H4 (cell line): ENCODE measurements around the gene DLGAP3. TPM values are rescaled to one million over a fixed set of nuclear protein-coding genes. Genes with fewer than 3 reads are reported as not detected.

ENCODE experiments used
- DNase-seq: peaks from one replicate; pipeline ENCODE4 v3.0.0-alpha.2; 2015; ENCODE audit warnings: low spot score
- total RNA-seq: library from RNA; depleted of rRNA; stranded (reverse); fragments of >200 nt; shearing (Covaris generic); gene quantifications from 2 replicates; pipeline ENCODE4 v1.2.3, GENCODE V29; 2014

DLGAP3 gene
- total RNA-seq, 1 experiment from 2014 or later: 0.04 TPM

DNA sequence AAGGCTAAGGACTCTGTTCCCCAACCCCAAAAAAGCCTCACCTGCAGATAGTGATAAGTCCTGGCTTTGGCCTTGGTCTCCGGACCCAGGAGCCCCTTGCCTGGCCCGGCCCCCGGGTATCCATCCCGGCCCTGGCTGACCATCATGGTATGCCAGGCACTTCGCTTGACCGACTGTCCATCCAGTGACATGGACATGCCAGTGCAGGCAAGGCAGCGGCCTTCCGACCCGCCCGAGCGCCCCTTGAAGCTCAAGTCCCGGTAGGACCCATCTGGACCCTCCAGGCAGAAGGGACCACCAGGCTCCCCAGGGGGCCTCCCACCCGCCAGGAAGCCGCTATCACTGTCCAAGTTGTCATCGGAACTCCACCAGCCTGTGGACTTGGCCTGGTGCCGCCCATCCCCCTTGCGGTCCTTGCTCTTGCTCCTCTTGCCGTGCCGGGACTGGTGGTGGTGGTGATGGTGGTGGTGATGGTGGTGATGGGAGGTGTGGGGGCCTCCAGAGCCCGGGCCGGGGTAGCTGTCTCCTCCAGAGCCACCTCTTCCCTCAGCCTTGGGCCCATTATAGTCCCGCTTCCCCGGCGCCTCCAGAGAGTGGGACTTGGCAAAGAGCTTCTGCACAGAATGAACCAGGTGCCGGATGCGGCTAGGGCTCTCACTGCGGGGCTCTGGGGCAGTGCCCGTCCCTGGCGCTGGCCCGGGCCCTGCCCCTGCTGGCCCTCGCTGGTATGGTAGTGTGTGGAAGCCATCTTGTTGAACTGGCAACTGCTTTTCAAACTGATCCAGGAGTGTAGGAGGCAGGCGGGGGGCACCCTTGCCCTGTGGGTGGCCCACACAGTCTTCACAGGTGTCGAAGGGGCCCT is 25.0 kb downstream of the DLGAP3 start:
- DNase-seq: no peak

GRCh38 chr1:34901919-34902318 is 27.5 kb downstream of the DLGAP3 start:
- DNase-seq: no peak

GRCh38 chr1:34900775-34901502 is 28.5 kb downstream of the DLGAP3 start:
- DNase-seq: no peak

DNA sequence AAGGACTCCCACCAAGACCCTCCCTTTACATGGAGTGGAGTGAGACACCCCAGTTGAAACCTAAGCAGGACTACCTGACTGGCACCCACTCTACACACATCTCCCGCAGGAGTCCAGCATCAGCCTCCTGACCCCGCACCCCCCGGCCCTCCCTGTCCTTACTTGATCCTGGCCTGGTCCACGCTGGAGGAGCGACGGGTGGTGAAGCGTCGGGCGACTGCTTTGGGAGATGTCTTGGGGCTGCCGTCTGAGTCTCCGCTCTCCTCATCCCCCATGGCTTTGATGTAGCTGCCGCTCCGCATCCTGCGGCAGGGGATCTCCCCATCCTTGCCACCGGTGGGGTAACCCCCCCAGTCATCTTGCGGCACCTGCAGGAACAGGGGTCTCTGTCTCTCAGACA is 29.5 kb downstream of the DLGAP3 start:
- no peak for DNase-seq

- DNase-seq: no peak
Observed at GRCh38 chr1:34899471-34899870, 30.0 kb downstream of the DLGAP3 start.

DNA sequence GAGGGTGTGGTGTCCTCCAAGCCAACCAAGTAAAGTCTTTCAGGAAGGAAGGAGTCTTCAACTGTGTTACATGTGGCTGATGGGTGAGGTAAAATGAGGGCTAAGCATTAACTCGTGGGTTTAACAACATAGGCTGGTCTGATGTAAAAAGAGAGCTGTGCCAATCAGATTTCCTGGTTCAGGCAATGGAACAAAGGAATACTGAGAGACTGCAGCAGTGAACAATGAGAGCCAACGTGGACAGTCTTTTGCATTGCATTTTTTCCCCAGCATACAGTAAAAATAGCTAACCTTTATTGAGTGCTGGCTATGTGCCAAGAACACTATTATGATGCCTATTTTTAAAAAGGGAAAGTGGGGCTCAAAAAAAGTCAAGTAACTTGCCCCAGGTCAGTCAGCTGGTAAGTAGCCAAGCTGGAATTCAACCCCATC is 31.1 kb downstream of the DLGAP3 start:
- DNase-seq: no peak

DNA sequence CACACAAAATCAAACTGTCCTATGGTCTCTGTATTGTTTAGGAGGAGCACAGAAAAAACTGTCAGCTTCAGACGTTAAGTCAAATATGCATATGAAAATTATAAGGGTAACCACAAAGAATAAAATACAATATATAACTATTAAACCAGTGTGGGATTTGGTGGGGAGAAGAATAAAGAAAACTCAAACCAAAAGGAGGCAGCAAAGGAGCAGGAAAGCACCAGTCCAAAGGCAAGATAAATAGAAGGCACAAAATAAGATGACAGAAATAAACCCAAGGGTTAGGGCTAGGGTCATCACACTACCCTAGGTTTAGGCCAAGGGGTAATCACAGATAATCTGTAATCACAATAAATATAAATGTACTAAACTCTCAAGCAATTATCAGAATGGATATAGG is 32.8 kb downstream of the DLGAP3 start:
- no peak for DNase-seq

DNA sequence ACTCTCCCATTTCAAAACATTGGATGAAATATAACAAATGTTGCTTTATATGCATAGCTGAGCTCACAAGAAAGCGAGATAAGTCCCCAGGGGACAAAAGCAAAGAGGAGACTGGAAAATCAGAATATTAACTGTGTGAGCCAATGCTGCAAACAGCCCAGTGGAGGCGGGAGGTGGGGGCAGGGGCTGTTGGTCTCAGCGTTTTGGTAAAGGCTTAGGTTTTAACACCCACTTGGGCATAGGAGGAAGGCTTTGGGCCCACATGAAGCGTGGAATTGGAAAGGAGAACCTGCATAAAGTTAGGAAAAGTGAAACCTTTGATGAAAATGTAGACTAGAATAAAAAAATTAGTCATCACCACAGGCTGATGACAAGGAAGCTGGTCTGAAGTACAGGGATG is 39.7 kb downstream of the DLGAP3 start:
- no peak for DNase-seq

- no peak for DNase-seq
Observed at GRCh38 chr1:34887593-34887992, 41.9 kb downstream of the DLGAP3 start.

GRCh38 chr1:34885405-34886247 is 43.8 kb downstream of the DLGAP3 start:
- DNase-seq: no peak

- no peak for DNase-seq
Observed at GRCh38 chr1:34884961-34885360, 44.5 kb downstream of the DLGAP3 start.

GRCh38 chr1:34884536-34884935 is 44.9 kb downstream of the DLGAP3 start:
- DNase-seq: no peak

- DNase-seq: no peak
Observed at GRCh38 chr1:34879230-34879629, 50.2 kb downstream of the DLGAP3 start.

- DNase-seq: no peak
Observed at GRCh38 chr1:34876406-34876805, 53.0 kb downstream of the DLGAP3 start.

- DNase-seq: no peak
Observed at GRCh38 chr1:34874296-34874952, 55.0 kb downstream of the DLGAP3 start.

- no peak for DNase-seq
Observed at GRCh38 chr1:34872133-34872503, 57.3 kb downstream of the DLGAP3 start.

DNA sequence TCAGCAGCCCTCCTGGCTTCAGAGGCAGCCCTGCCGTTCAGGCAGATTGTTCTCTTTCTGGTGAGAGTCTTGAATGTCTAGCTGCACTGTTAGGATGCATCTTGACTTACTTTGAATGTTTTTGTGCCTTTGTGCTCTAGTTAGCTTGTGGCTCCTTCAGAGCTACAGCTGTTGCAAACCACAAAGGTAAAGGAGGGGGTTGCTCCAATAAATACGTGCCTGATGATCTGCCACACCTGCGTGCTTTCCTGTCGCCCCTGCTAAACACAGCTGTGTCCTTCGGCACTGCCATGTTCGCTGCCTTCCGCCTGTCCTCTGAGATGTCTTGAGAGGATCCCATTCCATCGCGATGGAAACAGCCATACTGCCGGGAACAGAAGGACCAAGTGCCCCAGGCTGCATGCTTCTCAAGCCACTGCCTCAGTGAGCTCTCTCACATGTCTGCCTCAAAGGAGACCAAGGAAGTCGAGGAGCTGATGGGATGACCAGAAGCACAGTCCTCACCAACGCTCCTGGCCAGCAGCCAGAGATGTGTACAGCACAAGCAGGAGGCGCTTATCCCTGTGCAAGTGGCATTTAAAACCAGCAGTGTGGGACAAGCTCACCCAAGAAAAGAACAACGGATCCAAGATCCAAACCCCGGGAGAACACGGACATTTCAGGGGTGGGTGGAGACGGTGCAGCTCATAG is 57.9 kb downstream of the DLGAP3 start:
- no peak for DNase-seq

DNA sequence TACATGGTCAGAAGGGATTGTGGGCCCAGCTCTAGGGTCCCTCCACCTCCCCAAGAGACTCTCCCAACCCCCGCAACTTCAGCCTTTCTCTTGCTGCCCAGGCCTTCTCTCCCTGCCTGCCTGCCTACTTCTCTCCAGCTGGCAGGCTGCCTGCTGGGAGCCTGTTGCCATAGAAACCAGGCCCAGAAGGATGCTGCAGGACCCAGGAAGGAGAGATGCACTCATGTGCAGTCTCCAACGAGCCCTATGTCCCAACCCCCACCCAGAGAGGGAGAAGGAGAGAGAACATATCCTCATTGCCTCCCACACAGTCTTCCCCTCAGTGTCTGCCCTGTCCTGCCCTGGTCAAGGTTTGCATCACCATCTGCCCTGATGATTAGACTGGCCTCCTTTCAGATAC is 59.1 kb downstream of the DLGAP3 start:
- DNase-seq: no peak

GRCh38 chr1:34869760-34870159 is 59.7 kb downstream of the DLGAP3 start:
- no peak for DNase-seq

GRCh38 chr1:34868230-34869049 is 61.0 kb downstream of the DLGAP3 start:
- DNase-seq: no peak
